ENCODE measurements around the gene NEDD8. TPM values are rescaled to one million over a fixed set of nuclear protein-coding genes. Genes with fewer than 3 reads are reported as not detected.

The NEDD8 gene
- total RNA-seq, 1 experiment from 2014 or later = 214 TPM

DNA sequence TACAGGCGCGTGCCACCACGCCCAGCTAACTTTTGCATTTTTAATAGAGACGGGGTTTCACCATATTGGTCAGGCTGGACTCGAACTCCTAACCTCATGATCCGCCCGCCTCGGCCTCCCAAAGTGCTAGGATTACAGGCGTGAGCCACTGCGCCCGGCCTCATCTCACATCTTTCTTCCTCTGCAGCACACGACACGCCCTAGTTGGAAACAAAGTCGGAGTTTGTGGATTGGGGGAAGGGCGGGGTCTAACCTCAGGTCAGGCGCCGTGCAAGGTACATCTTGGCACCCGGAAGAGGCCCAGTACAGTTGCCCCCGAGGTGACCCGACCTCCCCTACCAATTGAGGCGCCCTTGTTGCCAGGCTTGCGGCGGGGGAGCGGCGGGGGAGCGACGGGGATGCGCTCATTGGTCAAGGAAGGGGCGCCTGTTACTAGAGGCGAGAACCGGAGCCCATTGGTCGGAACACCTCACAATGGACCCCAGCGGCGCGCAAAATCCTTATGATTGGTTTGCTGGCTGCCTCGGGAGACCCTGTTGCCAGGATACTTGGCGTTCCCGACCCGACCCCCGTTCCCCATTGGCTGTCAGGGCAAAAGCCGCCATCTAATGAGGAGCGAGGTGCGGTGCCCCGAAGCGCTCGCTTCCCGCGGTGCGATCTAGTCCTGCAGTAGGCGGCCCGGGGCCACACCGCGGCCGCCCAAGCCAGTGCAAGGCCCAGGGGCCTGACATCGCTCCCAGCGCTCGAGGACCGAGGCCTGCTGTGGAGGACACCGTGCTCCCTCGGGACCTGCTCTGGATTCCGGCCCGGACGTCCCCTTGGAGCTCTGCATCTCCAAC is 60.5 kb downstream of the NEDD8 start, which contains the start of gene REC8:
Gene REC8, plus strand, starts transcription at position 659 of the 839 bp plus-strand sequence. CDS start 473 bp downstream, outside the sequence.
- H3K79me2 ChIP-seq (ENCODE audit: insufficient read depth, low read length) = no peaks in the 10 kb centered on the region
- peaks cover 10% of the 10 kb centered on the region for H3K23me2 ChIP-seq (ENCODE audit: insufficient read length, low read depth, low read length, poor library complexity, severe bottlenecking)
- H2BK20ac ChIP-seq (ENCODE audit: low read depth, low read length, poor library complexity, severe bottlenecking) = no peak within 1 kb of the TSS
- TF ChIP-seq, protein P1, sequence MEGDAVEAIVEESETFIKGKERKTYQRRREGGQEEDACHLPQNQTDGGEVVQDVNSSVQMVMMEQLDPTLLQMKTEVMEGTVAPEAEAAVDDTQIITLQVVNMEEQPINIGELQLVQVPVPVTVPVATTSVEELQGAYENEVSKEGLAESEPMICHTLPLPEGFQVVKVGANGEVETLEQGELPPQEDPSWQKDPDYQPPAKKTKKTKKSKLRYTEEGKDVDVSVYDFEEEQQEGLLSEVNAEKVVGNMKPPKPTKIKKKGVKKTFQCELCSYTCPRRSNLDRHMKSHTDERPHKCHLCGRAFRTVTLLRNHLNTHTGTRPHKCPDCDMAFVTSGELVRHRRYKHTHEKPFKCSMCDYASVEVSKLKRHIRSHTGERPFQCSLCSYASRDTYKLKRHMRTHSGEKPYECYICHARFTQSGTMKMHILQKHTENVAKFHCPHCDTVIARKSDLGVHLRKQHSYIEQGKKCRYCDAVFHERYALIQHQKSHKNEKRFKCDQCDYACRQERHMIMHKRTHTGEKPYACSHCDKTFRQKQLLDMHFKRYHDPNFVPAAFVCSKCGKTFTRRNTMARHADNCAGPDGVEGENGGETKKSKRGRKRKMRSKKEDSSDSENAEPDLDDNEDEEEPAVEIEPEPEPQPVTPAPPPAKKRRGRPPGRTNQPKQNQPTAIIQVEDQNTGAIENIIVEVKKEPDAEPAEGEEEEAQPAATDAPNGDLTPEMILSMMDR (conservative IDR thresholded peaks at IDR 0.05) = no peak
- no peak within 1 kb of the TSS for H3T11ph ChIP-seq (ENCODE audit: low read length)
- H3K9ac ChIP-seq (ENCODE audit: extremely low read depth, insufficient read length, low read length) = peak within 1 kb of the TSS; percentile 3
- no peaks in the 10 kb centered on the region for H3K27me3 ChIP-seq (ENCODE audit: insufficient read depth, low read length)
- no peak within 1 kb of the TSS for H3K4ac ChIP-seq (ENCODE audit: low read depth, low read length)
- H2BK5ac ChIP-seq (ENCODE audit: insufficient read length, low read length) = no peak within 1 kb of the TSS
- Mint-ChIP-seq H3K36me3 (ENCODE audit: insufficient read depth in 1 of 3, low read depth in 3 of 3) (peaks cover 2 to 22% (median 16%) of the 10 kb centered on the region in 3 experiments; a peak in 5 of 7 replicates), H3K4me1 (peaks cover 5 to 13% of the 10 kb centered on the region in 2 experiments; a peak in 3 of 4 replicates), H3K9me3 (no peaks in the 10 kb centered on the region; a peak in 1 of 5 replicates), H3K27ac (peak within 1 kb of the TSS; percentile 27 to 94 (median 78); a peak in 4 of 7 replicates), H3K27me3 (ENCODE audit: low read depth) (no peaks in the 10 kb centered on the region; the same call in 1 of the 2 replicates), H3K4me3 (peak within 1 kb of the TSS; percentile 75 to 80)
- no peak within 1 kb of the TSS for H2BK15ac ChIP-seq (ENCODE audit: low read depth, low read length)
- no peaks in the 10 kb centered on the region for H3K4me1 ChIP-seq (ENCODE audit: insufficient read depth, low read length)
- no peak within 1 kb of the TSS for H2AFZ ChIP-seq (ENCODE audit: low read length)
- H3K23ac ChIP-seq (ENCODE audit: insufficient read length, low read depth, low read length) = no peak within 1 kb of the TSS
- H4K20me1 ChIP-seq (ENCODE audit: control insufficient read depth, insufficient read depth, insufficient read length) = no peaks in the 10 kb centered on the region
- H2BK12ac ChIP-seq (ENCODE audit: insufficient read length, low read depth, low read length) = no peak within 1 kb of the TSS
- no peak within 1 kb of the TSS for H2AK5ac ChIP-seq (ENCODE audit: insufficient read length, low read length)
- WGBS (ENCODE audit: extremely low coverage, insufficient read length, low lambda C conversion rate) = no CpG with 5 or more reads among the region's 63 CpGs
- peak within 1 kb of the TSS; percentile 48 for H3K4me2 ChIP-seq (ENCODE audit: insufficient read depth, insufficient read length, low read length)
- H3K14ac ChIP-seq (ENCODE audit: insufficient read depth, low read length) = no peak within 1 kb of the TSS
- no peak within 1 kb of the TSS for H4K91ac ChIP-seq (ENCODE audit: insufficient read length, low read depth, low read length)
- no peak within 1 kb of the TSS for H4K5ac ChIP-seq (ENCODE audit: insufficient read length, low read depth, low read length)
- H2BK120ac ChIP-seq (ENCODE audit: low read depth, low read length, poor library complexity, severe bottlenecking) = no peak within 1 kb of the TSS
- H3K27ac ChIP-seq (ENCODE audit: insufficient read length, low read depth, low read length) = no peak within 1 kb of the TSS
- H3K9me3 ChIP-seq (ENCODE audit: control insufficient read depth, low read depth, low read length) = no peaks in the 10 kb centered on the region
- H3K79me1 ChIP-seq (ENCODE audit: insufficient read depth, low read depth, low read length, poor library complexity, severe bottlenecking) = no peaks in the 10 kb centered on the region
- no peak within 1 kb of the TSS for H3K56ac ChIP-seq (ENCODE audit: insufficient read length, low read depth, low read length)
- DNase-seq = peak; percentile 100
- H4K8ac ChIP-seq (replicated peaks; ENCODE audit: insufficient read length, low read depth, low read length) = no peak within 1 kb of the TSS
- no peak within 1 kb of the TSS for H3K18ac ChIP-seq (ENCODE audit: insufficient read length, low read depth, low read length)
